ENCODE data around the gene CFAP20DC.

CFAP20DC gene

DNA sequence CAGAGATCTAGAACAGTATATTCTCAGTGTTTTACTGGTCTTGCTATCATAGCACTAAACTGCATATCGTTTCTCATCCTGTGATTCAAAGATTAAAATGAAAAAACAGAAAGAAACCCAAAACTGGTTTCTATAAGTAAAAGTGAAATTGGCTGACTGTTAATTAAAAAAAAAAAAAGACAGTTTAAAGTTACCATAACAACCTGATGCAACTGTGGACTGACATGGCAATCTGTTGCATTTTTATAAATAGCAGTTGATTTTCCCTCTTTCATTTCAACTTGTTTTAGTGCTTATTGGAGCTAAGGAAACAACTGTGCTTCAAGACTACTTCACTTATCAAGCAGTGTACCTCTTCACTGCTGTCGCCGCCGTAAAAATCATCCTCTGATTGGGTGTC is 186.6 kb downstream of the CFAP20DC start:
- no peaks in the 10 kb centered on the region for H4K20me1 ChIP-seq (ENCODE audit: control insufficient read depth, insufficient read depth, low read depth, low read length)
- H3K79me2 ChIP-seq (ENCODE audit: control insufficient read depth, low read length), result no peaks in the 10 kb centered on the region
- no peaks in the 10 kb centered on the region for H3K36me3 ChIP-seq (ENCODE audit: control insufficient read depth, low read length)
- peaks cover 94% of the 10 kb centered on the region for H3K4me1 ChIP-seq (ENCODE audit: control insufficient read depth, low read length)
- H3K9me3 ChIP-seq (ENCODE audit: control insufficient read depth, insufficient read depth, low read length), result no peaks in the 10 kb centered on the region
- H3K27ac ChIP-seq (ENCODE audit: low read depth, low read length), result peak overlapping the region; percentile 28
- peak overlapping the region; percentile 14; the same call in 1 of the 2 replicates for H3K4me3 ChIP-seq (ENCODE audit: low read length)
- H3F3A ChIP-seq (ENCODE audit: control insufficient read depth, insufficient read depth), result 0 out of 2 replicates have a peak, but pooled peaks cover 6% of the 10 kb centered on the region
- TF ChIP-seq EZH2phosphoT487 (IDR thresholded peaks at IDR 0.05; ENCODE audit: borderline replicate concordance, low read length), result no peak
- TF ChIP-seq, protein P1, sequence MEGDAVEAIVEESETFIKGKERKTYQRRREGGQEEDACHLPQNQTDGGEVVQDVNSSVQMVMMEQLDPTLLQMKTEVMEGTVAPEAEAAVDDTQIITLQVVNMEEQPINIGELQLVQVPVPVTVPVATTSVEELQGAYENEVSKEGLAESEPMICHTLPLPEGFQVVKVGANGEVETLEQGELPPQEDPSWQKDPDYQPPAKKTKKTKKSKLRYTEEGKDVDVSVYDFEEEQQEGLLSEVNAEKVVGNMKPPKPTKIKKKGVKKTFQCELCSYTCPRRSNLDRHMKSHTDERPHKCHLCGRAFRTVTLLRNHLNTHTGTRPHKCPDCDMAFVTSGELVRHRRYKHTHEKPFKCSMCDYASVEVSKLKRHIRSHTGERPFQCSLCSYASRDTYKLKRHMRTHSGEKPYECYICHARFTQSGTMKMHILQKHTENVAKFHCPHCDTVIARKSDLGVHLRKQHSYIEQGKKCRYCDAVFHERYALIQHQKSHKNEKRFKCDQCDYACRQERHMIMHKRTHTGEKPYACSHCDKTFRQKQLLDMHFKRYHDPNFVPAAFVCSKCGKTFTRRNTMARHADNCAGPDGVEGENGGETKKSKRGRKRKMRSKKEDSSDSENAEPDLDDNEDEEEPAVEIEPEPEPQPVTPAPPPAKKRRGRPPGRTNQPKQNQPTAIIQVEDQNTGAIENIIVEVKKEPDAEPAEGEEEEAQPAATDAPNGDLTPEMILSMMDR (IDR thresholded peaks at IDR 0.05; ENCODE audit: low read depth, low read length, poor library complexity, severe bottlenecking), result no peak
- no peaks in the 10 kb centered on the region for H3K9me2 ChIP-seq (replicated peaks; ENCODE audit: control insufficient read depth, low read length)
- H3K4me2 ChIP-seq (ENCODE audit: low read length), result peak overlapping the region; percentile 16
- H3K27me3 ChIP-seq (ENCODE audit: control insufficient read depth, low read length), result no peaks in the 10 kb centered on the region

DNA sequence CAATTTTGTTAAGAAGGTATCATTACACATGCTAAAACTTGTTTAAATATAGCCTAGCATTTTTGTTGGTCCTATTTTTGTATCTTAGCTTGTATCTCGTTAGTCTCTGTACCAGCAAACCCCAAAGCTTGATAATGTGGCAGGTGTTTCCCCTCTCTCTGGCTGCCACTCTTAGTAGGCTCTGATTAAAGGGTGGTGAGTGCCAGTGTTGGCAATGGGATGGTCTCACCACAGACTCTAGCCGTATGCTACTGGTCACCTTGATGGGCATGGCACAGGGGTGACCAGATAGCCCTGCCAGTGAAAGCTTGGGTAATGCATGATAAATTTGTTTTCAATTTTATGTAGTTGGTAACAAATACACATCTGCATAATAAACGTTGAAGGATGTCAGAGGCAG is 188.3 kb downstream of the CFAP20DC start:
- H3K4me3 ChIP-seq (ENCODE audit: low read length), result peak overlapping the region; percentile 51
- H3K27me3 ChIP-seq (ENCODE audit: control insufficient read depth, low read length), result no peaks in the 10 kb centered on the region
- no peaks in the 10 kb centered on the region for H3K36me3 ChIP-seq (ENCODE audit: control insufficient read depth, low read length)
- H3K79me2 ChIP-seq (ENCODE audit: control insufficient read depth, low read length), result no peaks in the 10 kb centered on the region
- TF ChIP-seq, protein P1 (IDR thresholded peaks at IDR 0.05; ENCODE audit: low read depth, low read length, poor library complexity, severe bottlenecking), result no peak
- TF ChIP-seq EZH2phosphoT487 (IDR thresholded peaks at IDR 0.05; ENCODE audit: borderline replicate concordance, low read length), result no peak
- H3K9me3 ChIP-seq (ENCODE audit: control insufficient read depth, insufficient read depth, low read length), result no peaks in the 10 kb centered on the region
- H4K20me1 ChIP-seq (ENCODE audit: control insufficient read depth, insufficient read depth, low read depth, low read length), result no peaks in the 10 kb centered on the region
- peak overlapping the region; percentile 70 for H3K27ac ChIP-seq (ENCODE audit: low read depth, low read length)
- no peaks in the 10 kb centered on the region for H3K9me2 ChIP-seq (replicated peaks; ENCODE audit: control insufficient read depth, low read length)
- H3K4me2 ChIP-seq (ENCODE audit: low read length), result peak overlapping the region; percentile 58
- H3F3A ChIP-seq (ENCODE audit: control insufficient read depth, insufficient read depth), result peaks cover 7% of the 10 kb centered on the region; the same call in 1 of the 2 replicates
- peaks cover 97% of the 10 kb centered on the region for H3K4me1 ChIP-seq (ENCODE audit: control insufficient read depth, low read length)

DNA sequence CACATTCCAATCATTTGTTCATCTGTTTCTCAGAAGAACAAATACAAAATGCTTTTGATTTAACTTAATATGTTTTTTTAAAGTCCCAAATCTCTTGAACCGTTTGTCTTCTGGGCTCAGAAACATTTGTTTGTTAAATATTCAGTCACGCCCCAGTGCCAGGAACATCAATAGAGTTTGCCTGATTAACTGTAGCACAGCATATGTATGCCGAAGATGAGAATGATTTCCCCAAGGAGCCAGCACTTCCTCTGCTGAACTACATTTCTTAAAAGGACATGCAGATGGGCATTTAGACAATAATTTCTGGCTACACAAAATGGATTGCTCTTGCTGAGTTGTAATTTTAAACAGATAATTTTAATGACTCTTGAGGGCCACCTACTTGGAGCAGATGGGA is 191.7 kb downstream of the CFAP20DC start:
- Histone ChIP-seq H3K79me2 (ENCODE audit: control insufficient read depth, low read length) (no peaks in the 10 kb centered on the region), H4K20me1 (ENCODE audit: control insufficient read depth, insufficient read depth, low read depth, low read length) (no peaks in the 10 kb centered on the region), H3K9me2 (replicated peaks; ENCODE audit: control insufficient read depth, low read length) (no peaks in the 10 kb centered on the region), H3K27me3 (ENCODE audit: control insufficient read depth, low read length) (no peaks in the 10 kb centered on the region), H3F3A (ENCODE audit: control insufficient read depth, insufficient read depth) (peaks cover 5% of the 10 kb centered on the region; the same call in 1 of the 2 replicates), H3K4me1 (ENCODE audit: control insufficient read depth, low read length) (peaks cover 70% of the 10 kb centered on the region), H3K27ac (ENCODE audit: low read depth, low read length) (peak overlapping the region; percentile 58), H3K9me3 (ENCODE audit: control insufficient read depth, insufficient read depth, low read length) (no peaks in the 10 kb centered on the region), H3K36me3 (ENCODE audit: control insufficient read depth, low read length) (no peaks in the 10 kb centered on the region), H3K4me2 (ENCODE audit: low read length) (peak overlapping the region; percentile 61), H3K4me3 (ENCODE audit: low read length) (peak overlapping the region; percentile 42)
- TF ChIP-seq EZH2phosphoT487 (IDR thresholded peaks at IDR 0.05; ENCODE audit: borderline replicate concordance, low read length), result no peak
- TF ChIP-seq, protein P1 (IDR thresholded peaks at IDR 0.05; ENCODE audit: low read depth, low read length, poor library complexity, severe bottlenecking), result no peak
